ENCODE results near the gene MAPKAPK5. TPM values are rescaled to one million over a fixed set of nuclear protein-coding genes. Genes with fewer than 3 reads are reported as not detected.
A peak's percentile ranks its signal among the peaks of the same experiment; 100 is the strongest.

MAPKAPK5 gene
- total and polyA plus RNA-seq, 9 of the 15 experiments (the other 6 are each of a cell fraction or from before 2014, with no cell fraction given): 11.6 to 72.1 (median 60.4) TPM

GRCh38 chr12:111904446-111904975 is 62.5 kb downstream of the MAPKAPK5 start (continued):
- TF ChIP-seq ZBTB11 (CRISPR knock-in tag; IDR thresholded peaks at IDR 0.05) (no peak), RBM25 (IDR thresholded peaks at IDR 0.05; ENCODE audit: low read depth, low read length, severe bottlenecking) (no peak), ZBTB1 (CRISPR knock-in tag; IDR thresholded peaks at IDR 0.05; ENCODE audit: borderline replicate concordance, low read depth) (no peak), CLOCK (CRISPR knock-in tag; IDR thresholded peaks at IDR 0.05; ENCODE audit: borderline replicate concordance) (no peak), ILF3 (IDR thresholded peaks at IDR 0.05; ENCODE audit: borderline replicate concordance) (no peak), SLC30A9 (CRISPR knock-in tag; IDR thresholded peaks at IDR 0.05) (no peak), KDM2B (CRISPR knock-in tag; IDR thresholded peaks at IDR 0.05) (no peak), DMBX1 (CRISPR knock-in tag; IDR thresholded peaks at IDR 0.05; ENCODE audit: borderline replicate concordance) (no peak), ZNF583 (CRISPR knock-in tag; IDR thresholded peaks at IDR 0.05) (no peak), SMAD1 (IDR thresholded peaks at IDR 0.05; ENCODE audit: low read depth, low read length, partially characterized antibody) (no peak), NFIC (IDR thresholded peaks at IDR 0.05) (no peak), MYNN (IDR thresholded peaks at IDR 0.05) (no peak), MYNN (CRISPR knock-in tag; IDR thresholded peaks at IDR 0.05) (no peak), KAT7 (CRISPR knock-in tag; IDR thresholded peaks at IDR 0.05; ENCODE audit: borderline replicate concordance) (no peak), TEAD1 (CRISPR knock-in tag; IDR thresholded peaks at IDR 0.05) (no peak), ZEB2 (IDR thresholded peaks at IDR 0.05) (no peak), ZNF280A (IDR thresholded peaks at IDR 0.05; ENCODE audit: low read depth, partially characterized antibody) (no peak), HNRNPL (IDR thresholded peaks at IDR 0.05; ENCODE audit: low read depth, low read length) (no peak), BRCA1 (IDR thresholded peaks at IDR 0.05) (no peak), BRCA1 (CRISPR knock-in tag; IDR thresholded peaks at IDR 0.05) (no peak), CBFA2T2 (conservative IDR thresholded peaks at IDR 0.05) (0 out of 2 replicates have a peak, but pooled peaks have one; percentile 9), RCOR1 (IDR thresholded peaks at IDR 0.05; ENCODE audit: borderline replicate concordance in 1 of 2, low read depth in 2 of 2, low read length in 2 of 2) (no peak), LCOR (CRISPR knock-in tag; IDR thresholded peaks at IDR 0.05) (no peak)
